Central memory CD4-positive, alpha-beta T cell (primary cell): ENCODE data around the gene ABCC9.

Experiments used
- DNase-seq: peaks from one replicate; pipeline ENCODE4 v3.0.0; 2022

ABCC9 gene

GRCh38 chr12:21877293-21877982 lies 63.8 kb downstream of the ABCC9 start:
- DNase-seq, result no peak

GRCh38 chr12:21865846-21866245 lies 75.4 kb downstream of the ABCC9 start:
- DNase-seq, result no peak

- DNase-seq, result no peak
Observed at GRCh38 chr12:21860534-21860933, 80.7 kb downstream of the ABCC9 start.

GRCh38 chr12:21860128-21860527 lies 81.1 kb downstream of the ABCC9 start:
- no peak for DNase-seq

- DNase-seq, result no peak
Observed at GRCh38 chr12:21852251-21852650, 89.0 kb downstream of the ABCC9 start.

- DNase-seq, result no peak
Observed at GRCh38 chr12:21851151-21851550, 90.1 kb downstream of the ABCC9 start.

GRCh38 chr12:21850419-21850818 lies 90.8 kb downstream of the ABCC9 start:
- DNase-seq, result no peak

- DNase-seq, result no peak
Observed at GRCh38 chr12:21849878-21850277, 91.3 kb downstream of the ABCC9 start.

- DNase-seq, result no peak
Observed at GRCh38 chr12:21848192-21848591, 93.0 kb downstream of the ABCC9 start.

- no peak for DNase-seq
Observed at GRCh38 chr12:21843795-21844194, 97.4 kb downstream of the ABCC9 start.

- no peak for DNase-seq
Observed at GRCh38 chr12:21839776-21840175, 101.5 kb downstream of the ABCC9 start.

- no peak for DNase-seq
Observed at GRCh38 chr12:21837847-21838246, 103.4 kb downstream of the ABCC9 start.

GRCh38 chr12:21831791-21832344 lies 109.4 kb downstream of the ABCC9 start:
- no peak for DNase-seq

- no peak for DNase-seq
Observed at GRCh38 chr12:21828779-21829178, 112.4 kb downstream of the ABCC9 start.

GRCh38 chr12:21828136-21828775 lies 113.0 kb downstream of the ABCC9 start:
- no peak for DNase-seq

- no peak for DNase-seq
Observed at GRCh38 chr12:21827083-21827482, 114.1 kb downstream of the ABCC9 start.

GRCh38 chr12:21826618-21826910 lies 114.7 kb downstream of the ABCC9 start:
- DNase-seq, result no peak

- no peak for DNase-seq
Observed at GRCh38 chr12:21825886-21826617, 115.2 kb downstream of the ABCC9 start.

GRCh38 chr12:21823581-21823980 lies 117.6 kb downstream of the ABCC9 start:
- DNase-seq, result no peak

- no peak for DNase-seq
Observed at GRCh38 chr12:21819678-21820077, 121.5 kb downstream of the ABCC9 start.

- no peak for DNase-seq
Observed at GRCh38 chr12:21819236-21819635, 122.0 kb downstream of the ABCC9 start.

GRCh38 chr12:21818627-21819026 lies 122.6 kb downstream of the ABCC9 start:
- DNase-seq, result no peak

- no peak for DNase-seq
Observed at GRCh38 chr12:21815306-21816062, 125.7 kb downstream of the ABCC9 start.
